ENCODE measurements around the gene TMEM132D. TPM values are rescaled to one million over a fixed set of nuclear protein-coding genes. Genes with fewer than 3 reads are reported as not detected.

TMEM132D gene
- total RNA-seq, 1 donor from 2014 or later = 15.2 TPM

GRCh38 chr12:129186952-129187351 lies 716.9 kb downstream of the TMEM132D start:
- TF ChIP-seq CTCF (IDR thresholded peaks at IDR 0.05) = no peak
- H3K36me3 Mint-ChIP-seq (ENCODE audit: unreplicated experiment) = peaks cover 8% of the 10 kb centered on the region
- no peak for DNase-seq (ENCODE audit: extremely low spot score, unreplicated experiment)
- H3K9me3 Mint-ChIP-seq (ENCODE audit: unreplicated experiment) = peaks cover 16% of the 10 kb centered on the region
- no peak overlapping the region for H3K27ac Mint-ChIP-seq (ENCODE audit: unreplicated experiment)
- peaks cover 3% of the 10 kb centered on the region for H3K4me1 Mint-ChIP-seq (ENCODE audit: unreplicated experiment)
- no peak overlapping the region for H3K4me3 Mint-ChIP-seq (ENCODE audit: unreplicated experiment)
- no peaks in the 10 kb centered on the region for H3K27me3 Mint-ChIP-seq (ENCODE audit: unreplicated experiment)

GRCh38 chr12:129185855-129186254 lies 718.0 kb downstream of the TMEM132D start:
- H3K9me3 Mint-ChIP-seq (ENCODE audit: unreplicated experiment) = peaks cover 18% of the 10 kb centered on the region
- TF ChIP-seq CTCF (IDR thresholded peaks at IDR 0.05) = no peak
- H3K4me3 Mint-ChIP-seq (ENCODE audit: unreplicated experiment) = no peak overlapping the region
- no peak for DNase-seq (ENCODE audit: extremely low spot score, unreplicated experiment)
- H3K27me3 Mint-ChIP-seq (ENCODE audit: unreplicated experiment) = no peaks in the 10 kb centered on the region
- H3K36me3 Mint-ChIP-seq (ENCODE audit: unreplicated experiment) = peaks cover 8% of the 10 kb centered on the region
- peaks cover 3% of the 10 kb centered on the region for H3K4me1 Mint-ChIP-seq (ENCODE audit: unreplicated experiment)
- no peak overlapping the region for H3K27ac Mint-ChIP-seq (ENCODE audit: unreplicated experiment)

GRCh38 chr12:129184127-129184928 lies 719.5 kb downstream of the TMEM132D start:
- H3K9me3 Mint-ChIP-seq (ENCODE audit: unreplicated experiment) = peaks cover 25% of the 10 kb centered on the region
- peaks cover 3% of the 10 kb centered on the region for H3K4me1 Mint-ChIP-seq (ENCODE audit: unreplicated experiment)
- no peaks in the 10 kb centered on the region for H3K27me3 Mint-ChIP-seq (ENCODE audit: unreplicated experiment)
- H3K4me3 Mint-ChIP-seq (ENCODE audit: unreplicated experiment) = no peak overlapping the region
- no peak for TF ChIP-seq CTCF (IDR thresholded peaks at IDR 0.05)
- DNase-seq (ENCODE audit: extremely low spot score, unreplicated experiment) = no peak
- H3K36me3 Mint-ChIP-seq (ENCODE audit: unreplicated experiment) = peaks cover 8% of the 10 kb centered on the region
- no peak overlapping the region for H3K27ac Mint-ChIP-seq (ENCODE audit: unreplicated experiment)

GRCh38 chr12:129179941-129180553 lies 723.8 kb downstream of the TMEM132D start:
- Mint-ChIP-seq H3K4me1 (ENCODE audit: unreplicated experiment) (no peaks in the 10 kb centered on the region), H3K4me3 (ENCODE audit: unreplicated experiment) (no peak overlapping the region), H3K27ac (ENCODE audit: unreplicated experiment) (no peak overlapping the region), H3K36me3 (ENCODE audit: unreplicated experiment) (peaks cover 6% of the 10 kb centered on the region), H3K27me3 (ENCODE audit: unreplicated experiment) (no peaks in the 10 kb centered on the region), H3K9me3 (ENCODE audit: unreplicated experiment) (peaks cover 23% of the 10 kb centered on the region)
- no peak for DNase-seq (ENCODE audit: extremely low spot score, unreplicated experiment)
- TF ChIP-seq CTCF (IDR thresholded peaks at IDR 0.05) = no peak

GRCh38 chr12:129169928-129170327 lies 733.9 kb downstream of the TMEM132D start:
- Mint-ChIP-seq H3K36me3 (ENCODE audit: unreplicated experiment) (peaks cover 1% of the 10 kb centered on the region), H3K27me3 (ENCODE audit: unreplicated experiment) (no peaks in the 10 kb centered on the region), H3K9me3 (ENCODE audit: unreplicated experiment) (peaks cover 22% of the 10 kb centered on the region), H3K27ac (ENCODE audit: unreplicated experiment) (no peak overlapping the region), H3K4me1 (ENCODE audit: unreplicated experiment) (no peaks in the 10 kb centered on the region), H3K4me3 (ENCODE audit: unreplicated experiment) (no peak overlapping the region)
- DNase-seq (ENCODE audit: extremely low spot score, unreplicated experiment) = no peak
- no peak for TF ChIP-seq CTCF (IDR thresholded peaks at IDR 0.05)
